MM.1S (cell line): Measurements from ENCODE around the gene CTXN1.

Experiments
- DNase-seq: peaks from one replicate; pipeline ENCODE4 v3.0.0-alpha.2; 2015
- H2AFZ ChIP-seq: fragments of 300-600 bp; sonication (generic); 2 replicates; pipeline ENCODE4 v1.6.0; 2016; ENCODE audit warnings: antibody characterized with exemption, low read length
- H3F3A ChIP-seq: fragments of 300-600 bp; sonication (generic); 2 replicates; pipeline ENCODE4 v1.6.1; 2016; ENCODE audit warnings: mild to moderate bottlenecking, antibody characterized with exemption, low read length, moderate library complexity, mixed read lengths; ENCODE audit not compliant: insufficient read depth
- H3K27ac ChIP-seq: fragments of 300-600 bp; sonication (generic); 2 replicates; pipeline ENCODE4 v1.5.1; 2016; ENCODE audit warnings: mild to moderate bottlenecking, low read length
- H3K27me3 ChIP-seq: fragments of 300-600 bp; sonication (generic); replicated peaks from 2 replicates; pipeline ENCODE4 v1.6.0; 2016; ENCODE audit warnings: low read length; ENCODE audit not compliant: insufficient read depth
- H3K36me3 ChIP-seq: fragments of 300-600 bp; sonication (generic); replicated peaks from 2 replicates; pipeline ENCODE4 v1.6.1; 2016; ENCODE audit warnings: mild to moderate bottlenecking, low read length, mixed read lengths; ENCODE audit not compliant: insufficient read depth
- H3K4me1 ChIP-seq: fragments of 300-600 bp; sonication (generic); 2 replicates; pipeline ENCODE4 v1.6.1; 2016; ENCODE audit warnings: low read length, mixed read lengths
- H3K4me2 ChIP-seq: fragments of 300-600 bp; sonication (generic); 2 replicates; pipeline ENCODE4 v1.6.0; 2016; ENCODE audit warnings: low read depth, low read length
- H3K4me3 ChIP-seq: fragments of 300-600 bp; sonication (generic); 2 replicates; pipeline ENCODE4 v1.5.1; 2016; ENCODE audit warnings: low read length, mixed read lengths
- H3K79me2 ChIP-seq: fragments of 300-600 bp; sonication (generic); 2 replicates; pipeline ENCODE4 v1.6.1; 2016; ENCODE audit warnings: mixed run types, low read length, mixed read lengths
- H3K9ac ChIP-seq: fragments of 300-600 bp; sonication (generic); 2 replicates; pipeline ENCODE4 v1.6.1; 2016; ENCODE audit warnings: low read length, mixed read lengths
- H3K9me2 ChIP-seq: fragments of 300-600 bp; sonication (generic); replicated peaks from 2 replicates; pipeline ENCODE4 v1.6.1; 2016; ENCODE audit warnings: mild to moderate bottlenecking, low read length, mixed read lengths; ENCODE audit not compliant: insufficient read depth
- H3K9me3 ChIP-seq: fragments of 300-600 bp; sonication (generic); replicated peaks from 2 replicates; pipeline ENCODE4 v1.6.1; 2016; ENCODE audit warnings: mild to moderate bottlenecking, low read length, mixed read lengths; ENCODE audit not compliant: insufficient read depth
- H4K20me1 ChIP-seq: fragments of 300-600 bp; sonication (generic); 2 replicates; pipeline ENCODE4 v1.6.1; 2016; ENCODE audit warnings: mild to moderate bottlenecking, low read length, moderate library complexity, mixed read lengths; ENCODE audit not compliant: insufficient read depth
- EZH2 ChIP-seq: fragments of 300-600 bp; sonication (generic); optimal IDR thresholded peaks from 2 replicates; pipeline ENCODE3; 2017; ENCODE audit warnings: low read depth, mild to moderate bottlenecking, antibody characterized with exemption, low read length, mixed read lengths
- EZH2phosphoT487 ChIP-seq: fragments of 300-600 bp; sonication (generic); IDR thresholded peaks from 2 replicates; pipeline ENCODE4 v1.6.1; 2018; ENCODE audit warnings: antibody characterized with exemption, low read length
- TF ChIP-seq, protein P1 (sequence below): fragments of 300-600 bp; sonication (generic); IDR thresholded peaks from 2 replicates; pipeline ENCODE4 v1.5.1; 2016; ENCODE audit warnings: antibody characterized with exemption, low read length, mixed read lengths

Gene CTXN1

DNA sequence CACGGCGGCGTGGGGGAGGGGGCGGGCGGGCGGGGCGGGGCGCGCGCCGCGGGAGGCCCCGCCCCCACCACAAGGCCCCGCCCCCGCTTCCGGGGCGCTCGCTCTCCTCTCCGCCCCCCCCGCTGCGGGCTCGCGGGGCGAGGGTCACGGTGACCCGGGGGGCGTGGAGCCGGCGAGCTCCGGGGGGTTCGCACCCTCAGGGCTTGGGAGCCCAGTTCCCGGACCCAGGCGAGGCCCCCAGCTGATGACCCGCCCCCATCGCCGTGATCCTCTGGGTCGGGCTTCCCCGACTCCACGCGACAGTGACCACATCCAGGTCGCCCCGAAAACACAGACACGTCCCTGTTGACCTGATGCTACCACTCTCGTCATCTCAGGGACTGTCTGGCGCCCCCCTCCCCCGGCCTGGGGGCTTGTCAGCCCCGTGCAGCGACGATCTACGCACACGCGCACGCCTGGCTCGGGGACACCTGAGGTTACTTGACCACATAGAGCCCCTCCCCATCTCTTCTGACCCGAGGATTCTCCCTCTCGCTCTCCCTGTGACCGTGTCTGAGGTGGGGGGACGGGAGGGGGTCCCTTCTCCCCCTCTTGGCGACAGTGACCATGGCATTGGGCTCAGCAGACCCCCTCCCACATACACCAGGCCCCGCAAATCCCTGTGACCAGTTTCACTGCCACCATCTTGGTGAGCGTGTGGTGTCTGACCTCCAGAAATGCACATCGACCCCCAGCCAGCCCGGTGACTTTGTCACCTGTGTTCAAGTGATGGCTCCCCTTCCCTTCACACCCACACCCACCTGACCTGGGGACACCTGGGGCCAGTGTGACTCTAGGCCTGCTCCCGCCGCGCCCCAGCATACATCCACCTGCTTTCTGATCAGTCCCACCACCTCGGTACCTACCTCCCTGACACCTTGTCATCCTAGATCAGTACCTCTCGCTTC, 21.6 kb downstream of the CTXN1 start:
- Histone ChIP-seq H3K4me3 (peak overlapping the region; percentile 75), H2AFZ (no peak overlapping the region), H3K27me3 (peaks cover 10% of the 10 kb centered on the region; the same call in 1 of the 2 replicates), H3K36me3 (no peaks in the 10 kb centered on the region), H3K79me2 (peaks cover 59% of the 10 kb centered on the region), H3F3A (no peaks in the 10 kb centered on the region), H3K4me1 (peaks cover 14% of the 10 kb centered on the region; the same call in 1 of the 2 replicates), H3K9ac (peak overlapping the region; percentile 56), H3K4me2 (peak overlapping the region; percentile 94), H3K27ac (no peak overlapping the region), H4K20me1 (peaks cover 19% of the 10 kb centered on the region), H3K9me2 (no peaks in the 10 kb centered on the region), H3K9me3 (no peaks in the 10 kb centered on the region)
- DNase-seq: peak; percentile 42
- TF ChIP-seq, protein P1, sequence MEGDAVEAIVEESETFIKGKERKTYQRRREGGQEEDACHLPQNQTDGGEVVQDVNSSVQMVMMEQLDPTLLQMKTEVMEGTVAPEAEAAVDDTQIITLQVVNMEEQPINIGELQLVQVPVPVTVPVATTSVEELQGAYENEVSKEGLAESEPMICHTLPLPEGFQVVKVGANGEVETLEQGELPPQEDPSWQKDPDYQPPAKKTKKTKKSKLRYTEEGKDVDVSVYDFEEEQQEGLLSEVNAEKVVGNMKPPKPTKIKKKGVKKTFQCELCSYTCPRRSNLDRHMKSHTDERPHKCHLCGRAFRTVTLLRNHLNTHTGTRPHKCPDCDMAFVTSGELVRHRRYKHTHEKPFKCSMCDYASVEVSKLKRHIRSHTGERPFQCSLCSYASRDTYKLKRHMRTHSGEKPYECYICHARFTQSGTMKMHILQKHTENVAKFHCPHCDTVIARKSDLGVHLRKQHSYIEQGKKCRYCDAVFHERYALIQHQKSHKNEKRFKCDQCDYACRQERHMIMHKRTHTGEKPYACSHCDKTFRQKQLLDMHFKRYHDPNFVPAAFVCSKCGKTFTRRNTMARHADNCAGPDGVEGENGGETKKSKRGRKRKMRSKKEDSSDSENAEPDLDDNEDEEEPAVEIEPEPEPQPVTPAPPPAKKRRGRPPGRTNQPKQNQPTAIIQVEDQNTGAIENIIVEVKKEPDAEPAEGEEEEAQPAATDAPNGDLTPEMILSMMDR: no peak
- no peak for TF ChIP-seq EZH2phosphoT487
- no peak for TF ChIP-seq EZH2

DNA sequence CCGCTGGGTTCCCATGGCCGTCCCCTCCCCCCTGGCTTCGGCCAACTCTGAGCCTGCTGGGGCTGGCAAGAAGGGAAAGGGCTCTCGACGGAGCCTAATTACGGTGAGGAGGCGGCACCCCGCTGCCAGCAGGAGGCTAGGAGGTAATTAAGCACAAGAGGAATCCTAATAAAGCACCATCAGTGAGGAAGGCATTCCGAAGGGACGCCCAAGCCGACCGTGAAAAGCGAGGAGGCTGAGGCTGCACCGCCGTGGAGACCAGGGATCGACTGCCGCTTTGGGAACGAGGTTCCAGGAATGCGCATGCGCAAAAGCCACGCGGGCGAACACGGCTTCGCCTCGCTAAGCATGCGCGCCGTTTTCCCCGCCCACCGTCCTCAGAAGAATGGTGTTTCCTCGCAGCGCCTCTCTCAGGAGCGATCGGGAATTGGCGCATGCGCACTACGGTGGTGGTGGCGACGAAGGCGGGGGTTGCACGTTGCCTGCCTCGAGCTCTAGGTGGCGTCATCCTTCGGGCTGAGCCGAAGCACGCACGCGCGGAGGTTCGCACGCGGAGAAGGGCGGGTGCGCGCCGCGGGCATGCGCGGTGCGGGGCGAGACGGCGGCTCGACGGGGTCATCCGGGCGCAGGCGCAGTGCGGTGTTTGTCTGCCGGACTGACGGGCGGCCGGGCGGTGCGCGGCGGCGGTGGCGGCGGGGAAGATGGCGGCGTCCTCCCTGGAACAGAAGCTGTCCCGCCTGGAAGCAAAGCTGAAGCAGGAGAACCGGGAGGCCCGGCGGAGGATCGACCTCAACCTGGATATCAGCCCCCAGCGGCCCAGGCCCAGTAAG, 22.5 kb downstream of the CTXN1 start, which contains the start of gene MAP2K7:
TSS of gene MAP2K7 (plus strand) at position 634 of the 830 bp plus-strand sequence. CDS start at position 702, 68 bp downstream.
- TF ChIP-seq, protein P1: peak; percentile 84
- no peak for TF ChIP-seq EZH2
- Histone ChIP-seq H3K9me2 (no peaks in the 10 kb centered on the region), H2AFZ (peak within 1 kb of the TSS; percentile 86), H3F3A (no peaks in the 10 kb centered on the region), H3K9me3 (no peaks in the 10 kb centered on the region), H3K27ac (no peak within 1 kb of the TSS; the same call in 1 of the 2 replicates), H3K27me3 (peaks cover 17% of the 10 kb centered on the region; the same call in 1 of the 2 replicates), H4K20me1 (peaks cover 19% of the 10 kb centered on the region), H3K4me2 (peak within 1 kb of the TSS; percentile 98), H3K4me1 (peaks cover 14% of the 10 kb centered on the region; the same call in 1 of the 2 replicates), H3K36me3 (no peaks in the 10 kb centered on the region), H3K9ac (peak within 1 kb of the TSS; percentile 65), H3K4me3 (peak within 1 kb of the TSS; percentile 75), H3K79me2 (peaks cover 50% of the 10 kb centered on the region)
- peak; percentile 100 for DNase-seq

DNA sequence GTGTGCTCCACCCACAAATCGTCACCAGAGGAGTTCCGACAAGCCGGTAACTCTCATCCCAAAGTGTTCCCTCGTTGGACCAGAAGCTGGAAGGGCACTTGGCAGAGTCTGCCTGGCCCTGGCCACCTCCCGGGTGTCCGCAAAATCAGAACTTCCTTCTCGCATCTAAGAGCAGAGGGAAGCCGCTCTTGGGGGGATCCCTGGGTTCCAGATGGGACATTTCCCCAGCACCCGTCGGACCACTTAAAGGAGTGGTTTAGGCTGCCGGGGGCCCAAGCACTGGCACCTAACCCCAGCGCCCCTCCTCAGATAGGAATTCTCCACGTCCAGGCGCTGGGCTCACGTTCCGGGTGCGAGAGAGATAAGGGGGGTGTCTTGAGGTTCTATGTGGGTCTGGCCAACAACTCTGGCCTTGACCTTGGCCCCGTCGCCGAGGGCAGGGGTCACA, 23.1 kb downstream of the CTXN1 start:
- Histone ChIP-seq H2AFZ (peak overlapping the region; percentile 86), H3K36me3 (no peaks in the 10 kb centered on the region), H3K27me3 (peaks cover 18% of the 10 kb centered on the region), H3F3A (no peaks in the 10 kb centered on the region), H3K27ac (no peak overlapping the region; the same call in 1 of the 2 replicates), H3K4me1 (peaks cover 14% of the 10 kb centered on the region; the same call in 1 of the 2 replicates), H3K4me2 (peak overlapping the region; percentile 98), H3K9me3 (no peaks in the 10 kb centered on the region), H3K79me2 (peaks cover 43% of the 10 kb centered on the region), H3K4me3 (peak overlapping the region; percentile 69), H4K20me1 (peaks cover 19% of the 10 kb centered on the region; the same call in 1 of the 2 replicates), H3K9me2 (no peaks in the 10 kb centered on the region), H3K9ac (peak overlapping the region; percentile 65)
- TF ChIP-seq EZH2 (no peak), EZH2phosphoT487 (no peak)
- TF ChIP-seq, protein P1: no peak
- DNase-seq: peak; percentile 8
